ENCODE results near the gene CIDEC. TPM values are rescaled to one million over a fixed set of nuclear protein-coding genes. Genes with fewer than 3 reads are reported as not detected.
A peak's percentile ranks its signal among the peaks of the same experiment; 100 is the strongest.

The CIDEC gene
- total RNA-seq, 4 donors from 2014 or later, result 0.78 to 2.4 (median 1.0) TPM

DNA sequence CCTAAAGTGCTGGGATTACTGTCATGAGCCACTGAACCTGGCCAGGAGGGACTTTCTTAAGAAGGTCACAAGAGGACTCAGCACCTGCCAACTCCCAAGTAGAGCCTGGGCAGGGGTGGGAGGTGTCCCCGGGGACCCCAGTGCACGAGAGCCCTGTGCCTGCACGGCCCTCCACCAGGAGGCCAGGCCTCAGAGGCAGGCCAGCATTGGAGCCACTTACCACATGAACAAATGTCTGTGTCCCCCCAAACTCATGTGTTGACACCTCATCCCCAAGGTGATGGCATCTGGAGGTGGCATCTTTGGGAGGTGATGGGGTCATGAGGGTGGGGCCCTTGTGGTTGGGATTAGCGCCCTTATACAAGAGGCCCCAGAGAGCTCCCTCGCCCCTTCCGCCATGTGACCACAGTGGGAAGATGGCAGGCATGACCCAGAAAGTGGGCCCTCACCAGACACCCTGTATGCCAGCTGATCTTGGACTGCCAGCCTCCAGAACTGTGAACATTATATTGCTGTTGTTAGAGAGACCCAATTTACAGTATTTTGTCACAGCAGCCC lies 33.0 kb downstream of the CIDEC start:
- TF ChIP-seq CTCF (IDR thresholded peaks at IDR 0.05) (no peak), POLR2A (IDR thresholded peaks at IDR 0.05; ENCODE audit: low read depth) (no peak), POLR2AphosphoS5 (IDR thresholded peaks at IDR 0.05) (no peak), EP300 (IDR thresholded peaks at IDR 0.05) (no peak)
- no peak overlapping the region for H3K4me3 ChIP-seq
- H3K27me3 ChIP-seq, result no peaks in the 10 kb centered on the region
- H3K4me1 ChIP-seq, result peaks cover 12 to 19% (median 17%) of the 10 kb centered on the region in 4 donors
- intact Hi-C loops (cut with DNase I), result loop anchor here (5.0 kb wide), 1 partner anchor 70 kb away; the partner anchor contains the start of gene IL17RC
- no peak overlapping the region for H3K27ac ChIP-seq (replicated peaks in 1 of 4)
- H3K36me3 ChIP-seq, result peaks cover 0 to 1% (median 0%) of the 10 kb centered on the region in 4 donors
- H3K9me3 ChIP-seq, result no peaks in the 10 kb centered on the region
- WGBS, result 100% methylated on average over 2 of the region's 6 CpGs
- DNase-seq (ENCODE audit: extremely low spot score), result no peak

DNA sequence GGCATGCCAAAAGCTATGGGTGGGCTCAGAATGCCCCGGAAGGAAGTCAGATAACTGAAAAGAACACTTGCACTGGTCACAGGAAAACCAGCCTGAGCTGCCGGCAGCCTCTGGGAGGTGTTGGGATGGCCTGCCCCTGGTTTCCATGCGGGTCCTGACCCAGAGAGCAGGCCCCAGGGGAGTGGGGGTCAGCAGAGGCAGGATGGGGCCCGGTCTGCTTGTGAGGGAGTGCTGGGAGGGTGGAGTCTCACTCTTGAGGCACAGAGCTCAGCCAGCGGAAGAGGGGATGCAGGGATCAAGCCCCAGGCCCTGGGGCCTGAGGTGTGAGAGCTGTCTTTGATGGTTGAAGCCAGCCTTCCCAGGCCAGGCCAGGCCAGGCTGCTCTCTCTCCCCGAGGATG lies 33.8 kb downstream of the CIDEC start:
- Histone ChIP-seq H3K9me3 (no peaks in the 10 kb centered on the region), H3K4me3 (no peak overlapping the region), H3K27me3 (no peaks in the 10 kb centered on the region), H3K27ac (replicated peaks in 1 of 4) (no peak overlapping the region), H3K4me1 (peaks cover 12 to 22% (median 18%) of the 10 kb centered on the region in 4 donors), H3K36me3 (peaks cover 7 to 9% (median 8%) of the 10 kb centered on the region in 4 donors)
- intact Hi-C loops (cut with DNase I), result loop anchor here (5.0 kb wide), 1 partner anchor 71 kb away; the partner anchor contains the start of gene IL17RC
- 71% methylated on average over 6 of the region's 6 CpGs for WGBS
- no peak for TF ChIP-seq CTCF (IDR thresholded peaks at IDR 0.05)
- no peak for TF ChIP-seq POLR2AphosphoS5 (IDR thresholded peaks at IDR 0.05)
- no peak for TF ChIP-seq POLR2A (IDR thresholded peaks at IDR 0.05; ENCODE audit: low read depth)
- no peak for TF ChIP-seq EP300 (IDR thresholded peaks at IDR 0.05)
- DNase-seq (ENCODE audit: extremely low spot score), result no peak

- peak; percentile 99 for DNase-seq (ENCODE audit: extremely low spot score)
- WGBS, result under 1% methylated on average over 22 of the region's 42 CpGs
- H3K9me3 ChIP-seq, result no peaks in the 10 kb centered on the region
- peak within 1 kb of the TSS; percentile 80 to 92 (median 86) for H3K27ac ChIP-seq (replicated peaks in 1 of 4)
- peak within 1 kb of the TSS; percentile 58 to 84 (median 68) for H3K4me3 ChIP-seq
- no peak for TF ChIP-seq EP300 (IDR thresholded peaks at IDR 0.05)
- peak; percentile 90 to 93 for TF ChIP-seq POLR2AphosphoS5 (IDR thresholded peaks at IDR 0.05)
- peak; percentile 9 for TF ChIP-seq POLR2A (IDR thresholded peaks at IDR 0.05; ENCODE audit: low read depth)
- peak in 1 of 3 experiments; percentile 4 for TF ChIP-seq CTCF (IDR thresholded peaks at IDR 0.05)
- peaks cover 7 to 33% (median 31%) of the 10 kb centered on the region in 4 donors for H3K36me3 ChIP-seq
- intact Hi-C loops (cut with DNase I), result no loop called here
- H3K4me1 ChIP-seq, result peaks cover 12 to 22% (median 18%) of the 10 kb centered on the region in 4 donors
- H3K27me3 ChIP-seq, result no peaks in the 10 kb centered on the region
These were observed 36.2 kb downstream of the CIDEC start, which contains the start of gene RPUSD3 for GRCh38 chr3:9843715-9844438. RPUSD3 (minus strand) TSS chr3:9844008; CDS start chr3:9843990, 18 bp downstream.

- peaks cover 14 to 59% (median 50%) of the 10 kb centered on the region in 4 donors for H3K36me3 ChIP-seq
- H3K27ac ChIP-seq (replicated peaks in 1 of 4), result no peak overlapping the region
- 94% methylated on average over 8 of the region's 8 CpGs for WGBS
- peaks cover 12 to 22% (median 18%) of the 10 kb centered on the region in 4 donors for H3K4me1 ChIP-seq
- no peak for TF ChIP-seq POLR2A (IDR thresholded peaks at IDR 0.05; ENCODE audit: low read depth)
- no peak for TF ChIP-seq POLR2AphosphoS5 (IDR thresholded peaks at IDR 0.05)
- TF ChIP-seq EP300 (IDR thresholded peaks at IDR 0.05), result no peak
- TF ChIP-seq CTCF (IDR thresholded peaks at IDR 0.05), result no peak
- no peak overlapping the region for H3K4me3 ChIP-seq
- H3K9me3 ChIP-seq, result no peaks in the 10 kb centered on the region
- no peaks in the 10 kb centered on the region for H3K27me3 ChIP-seq
- intact Hi-C loops (cut with DNase I), result no loop called here
- no peak for DNase-seq (ENCODE audit: extremely low spot score)
These were observed 39.0 kb downstream of the CIDEC start for GRCh38 chr3:9841015-9841414.

Data from esophagus muscularis mucosa (tissue), 4 donors.